G401.6 (cell line): ENCODE measurements around the gene MLF1.

Experiments used
- FAIRE-seq: peaks from 2 replicates; lab custom pipeline; 2012; peaks lifted over from hg19 to GRCh38; lab: Jason Lieb, UNC

MLF1 gene

DNA sequence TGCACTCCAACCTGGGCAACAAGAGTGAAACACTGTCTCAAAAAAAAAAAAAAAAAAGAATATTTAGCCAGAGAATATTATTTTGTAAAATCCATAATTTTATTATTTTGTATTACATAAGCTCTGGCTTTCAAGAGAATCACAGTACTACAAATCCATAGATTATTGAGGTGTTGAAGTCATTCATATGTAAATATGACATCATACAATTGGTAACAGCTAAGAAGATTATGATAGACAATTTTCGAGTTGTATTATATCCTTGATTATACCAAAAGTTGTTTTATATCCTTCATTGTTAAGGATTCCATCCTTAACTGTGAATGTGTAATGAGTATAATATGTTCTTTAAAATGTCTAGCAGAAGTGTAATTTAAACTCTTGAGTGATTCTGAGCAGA, 3.7 kb downstream of the MLF1 start:
- FAIRE-seq: no peak

DNA sequence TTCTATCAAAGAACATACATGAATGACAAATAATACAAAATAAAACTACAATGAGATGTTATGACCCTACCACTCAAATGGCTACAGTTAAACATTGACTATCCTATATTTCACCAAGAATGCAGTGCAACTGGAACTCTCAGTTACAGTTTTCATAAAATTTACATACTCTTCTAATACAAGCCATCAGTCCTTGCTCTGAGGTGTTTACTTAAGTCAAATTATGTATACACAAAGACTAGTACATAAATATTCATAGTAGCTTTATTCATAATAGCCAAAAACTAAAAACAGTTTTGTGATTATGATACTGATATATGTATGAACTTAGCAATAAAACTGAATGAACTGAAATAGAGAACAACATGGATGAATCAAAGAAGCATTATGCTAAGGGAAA, 19.2 kb downstream of the MLF1 start:
- FAIRE-seq: no peak

DNA sequence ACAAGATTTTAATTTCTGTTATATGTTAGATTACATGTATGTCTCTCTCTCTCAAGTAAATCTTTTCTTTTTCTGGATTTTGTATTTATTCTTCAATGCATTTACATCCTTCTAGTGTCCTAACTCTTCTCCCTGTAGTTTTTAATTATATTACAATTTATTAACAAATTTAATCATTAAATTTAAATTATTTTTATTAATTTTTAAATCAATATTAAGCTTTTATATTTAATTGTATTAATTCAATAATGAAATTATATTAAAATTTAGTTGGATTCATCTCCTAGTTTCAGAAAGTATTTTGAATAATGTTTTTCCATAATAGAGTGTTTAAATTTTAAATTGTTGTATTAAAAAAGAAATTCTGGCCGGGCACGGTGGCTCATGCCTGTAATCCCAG, 29.8 kb downstream of the MLF1 start:
- peak; percentile 93 for FAIRE-seq

DNA sequence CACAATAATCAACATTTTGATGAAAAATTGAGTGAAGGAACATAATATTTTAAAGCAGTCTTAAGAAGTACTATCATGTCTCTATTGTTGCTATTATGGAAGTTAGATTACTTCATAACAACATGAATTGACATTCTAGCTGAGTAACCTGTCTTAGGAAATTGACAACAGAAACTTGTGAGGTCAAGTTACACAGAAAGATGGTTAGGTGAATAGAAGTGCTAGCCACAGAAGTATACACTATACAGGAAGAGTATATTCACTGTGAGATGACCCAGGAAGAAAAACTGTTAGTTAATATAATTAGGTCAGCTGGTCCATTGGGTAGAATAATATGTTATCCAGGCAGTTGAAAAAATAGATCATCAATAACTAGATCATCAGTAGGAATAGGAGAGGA, 31.2 kb downstream of the MLF1 start:
- peak; percentile 33 for FAIRE-seq

DNA sequence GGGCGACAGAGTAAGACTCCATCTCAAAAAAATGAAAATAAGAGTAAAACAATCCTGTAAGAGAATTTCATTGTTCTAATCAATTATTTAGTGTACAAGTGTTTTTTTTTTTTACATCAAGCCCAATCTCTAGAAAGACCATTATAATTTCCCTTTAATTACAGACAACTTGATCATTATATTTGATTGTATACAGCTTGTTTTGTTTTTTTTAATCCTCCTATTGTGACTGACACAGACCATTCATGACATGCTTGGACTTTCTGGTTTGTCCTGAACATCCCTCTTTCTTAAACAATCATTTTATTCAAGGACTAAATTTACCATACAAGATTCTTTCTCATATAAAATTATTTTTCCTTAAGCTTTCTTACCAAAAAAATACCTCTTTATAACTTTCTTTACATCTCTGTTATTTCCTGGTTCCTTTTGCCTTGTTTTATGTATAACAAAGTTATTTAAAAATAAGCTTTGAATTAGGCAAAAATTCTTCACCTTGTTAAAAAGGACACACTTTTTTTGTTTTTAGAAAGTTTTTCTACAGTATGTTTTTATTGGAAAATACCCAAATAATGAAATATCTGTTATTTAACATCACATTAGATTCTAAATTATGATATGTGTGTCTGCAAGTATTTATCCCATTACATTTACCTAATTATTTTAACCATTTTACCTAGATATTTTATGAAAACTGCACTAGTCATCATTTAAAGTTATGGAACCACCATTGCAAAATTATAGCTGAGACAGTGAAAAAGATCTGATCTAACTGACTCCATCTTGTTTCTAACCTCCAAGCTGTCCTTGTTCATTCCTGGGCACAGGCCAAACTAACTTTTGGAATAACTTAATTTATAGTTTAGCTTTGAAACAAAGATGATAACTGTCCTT, 47.2 kb downstream of the MLF1 start:
- FAIRE-seq: no peak

DNA sequence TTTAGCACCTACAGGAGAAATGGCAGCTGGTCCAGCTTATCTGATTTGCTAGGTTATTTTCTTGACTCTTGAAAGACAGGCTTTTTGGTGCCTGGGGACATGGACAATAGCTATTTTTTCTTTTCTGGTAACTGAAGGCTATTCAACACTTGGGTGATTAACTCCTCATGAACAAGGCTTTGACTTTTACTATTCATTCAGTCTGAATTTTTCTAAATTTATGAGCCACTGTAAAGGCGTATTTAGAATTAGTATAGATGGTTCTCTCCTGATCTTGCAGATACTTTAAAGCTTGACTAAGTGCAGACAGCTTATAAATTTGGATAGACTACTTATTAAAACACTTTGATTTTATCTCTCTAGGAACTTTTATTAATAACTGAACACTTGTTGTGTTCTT, 54.9 kb downstream of the MLF1 start:
- no peak for FAIRE-seq

DNA sequence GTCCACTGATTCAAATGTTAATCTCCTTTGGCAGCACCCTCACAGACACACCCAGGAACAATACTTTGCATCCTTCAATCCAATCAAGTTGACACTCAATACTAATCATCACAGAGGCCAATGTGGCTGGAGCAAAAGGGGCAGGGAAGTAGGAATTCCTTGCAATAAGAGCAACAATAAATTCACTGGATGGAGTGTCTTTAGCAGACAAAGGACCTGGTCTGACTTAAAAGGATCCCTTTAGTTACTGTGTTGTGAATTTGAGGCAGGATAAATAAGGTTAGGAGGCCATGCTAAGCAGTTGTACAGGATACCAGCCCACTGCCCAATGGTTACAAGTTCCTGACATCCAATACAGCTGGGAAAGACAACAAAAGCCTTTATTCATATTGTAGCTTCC, 61.0 kb downstream of the MLF1 start:
- FAIRE-seq: no peak

DNA sequence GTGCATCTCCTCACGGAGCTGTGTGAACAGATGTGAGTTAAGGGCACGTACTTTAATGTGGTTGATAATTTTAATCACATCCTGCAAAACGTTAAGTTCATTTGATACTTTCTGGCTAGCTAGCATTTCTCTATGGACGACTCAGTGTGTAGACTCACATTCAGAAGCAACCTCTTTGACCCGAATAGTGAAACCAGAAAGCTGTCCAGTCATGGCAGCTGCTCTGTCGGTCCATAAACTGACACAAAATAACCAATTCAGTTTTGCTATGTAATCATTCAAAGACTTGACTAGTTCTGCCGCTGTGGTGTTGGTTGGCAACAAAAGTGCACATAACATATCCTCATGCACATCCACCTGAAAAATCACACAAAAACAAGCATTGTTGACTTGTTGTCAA, 69.7 kb downstream of the MLF1 start:
- no peak for FAIRE-seq

DNA sequence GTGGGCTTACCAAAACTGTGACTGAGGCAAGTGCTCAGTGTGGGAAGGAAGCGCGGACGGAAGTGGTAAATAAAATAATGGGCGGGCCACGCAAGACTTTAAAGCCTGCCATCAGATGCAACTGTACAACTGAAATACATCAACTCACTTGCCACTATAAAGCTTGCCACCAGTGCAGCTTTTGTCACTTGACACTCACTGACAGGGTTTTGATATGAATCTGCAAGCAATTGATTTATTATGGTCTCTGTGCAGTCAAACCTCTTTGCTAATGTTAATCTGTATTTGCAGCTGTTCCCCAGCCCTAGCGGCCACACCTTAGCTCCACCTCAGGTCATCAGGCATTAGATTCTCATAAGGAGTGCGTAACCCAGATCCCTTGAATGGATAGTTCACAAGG, 71.0 kb downstream of the MLF1 start:
- no peak for FAIRE-seq

DNA sequence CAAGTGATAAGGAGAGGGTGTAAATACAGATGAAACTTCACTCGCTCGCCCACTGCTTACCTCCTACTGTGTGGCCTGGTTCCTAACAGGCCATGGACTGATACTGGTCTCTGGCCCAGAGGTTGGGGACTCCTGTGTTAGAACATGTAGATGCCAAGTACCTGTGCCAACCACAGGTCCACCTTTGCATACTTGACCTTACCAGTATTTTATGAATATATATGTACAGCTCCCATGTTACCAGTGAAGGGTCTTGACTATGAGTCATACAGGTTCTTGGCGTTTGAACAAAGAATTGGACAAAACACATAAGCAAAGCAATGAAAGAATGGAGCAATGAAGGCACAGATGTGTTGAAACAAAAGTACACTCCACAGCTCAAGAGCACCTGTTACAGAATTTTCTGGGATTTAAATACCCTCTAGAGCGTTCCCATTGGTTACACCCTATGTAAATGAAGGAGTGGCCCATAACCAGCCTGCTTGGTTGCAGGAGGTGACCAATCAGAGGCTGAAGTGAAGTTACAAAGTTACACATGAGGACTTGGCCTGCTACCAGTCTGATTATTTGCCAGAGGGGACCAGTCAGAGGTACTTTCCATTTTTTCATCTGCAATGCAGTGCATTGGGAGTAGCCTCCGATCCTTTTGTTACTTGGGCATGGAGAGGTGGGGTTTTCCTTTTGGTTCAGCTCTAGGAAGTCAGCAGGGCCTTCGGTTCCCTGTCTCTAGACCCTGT, 71.6 kb downstream of the MLF1 start:
- FAIRE-seq: no peak

DNA sequence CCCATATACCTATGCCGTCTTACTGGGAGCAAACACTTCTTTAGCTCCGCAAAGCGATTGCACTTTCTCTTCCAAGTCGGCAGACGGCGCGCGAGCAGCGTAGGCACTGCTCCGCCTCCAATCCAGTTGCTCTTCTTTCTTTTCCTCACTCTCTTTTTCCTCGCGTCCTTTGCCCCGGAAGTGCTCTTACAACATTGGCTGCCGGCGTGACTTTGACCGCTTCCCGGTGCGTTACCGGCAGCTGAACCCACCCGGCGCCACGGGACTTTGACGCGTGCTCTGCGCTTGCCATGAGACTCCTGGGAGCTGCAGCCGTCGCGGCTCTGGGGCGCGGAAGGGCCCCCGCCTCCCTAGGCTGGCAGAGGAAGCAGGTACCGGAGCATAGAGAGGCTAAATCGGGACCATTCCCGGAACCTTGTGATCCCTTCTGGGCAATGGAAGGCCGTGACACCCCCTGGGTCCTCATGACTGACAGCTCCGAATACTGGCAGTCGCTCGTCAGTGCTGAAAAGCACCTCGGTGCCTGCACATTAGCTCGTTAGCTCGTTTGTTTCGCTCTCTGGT, 73.4 kb downstream of the MLF1 start, which contains the start of gene GFM1:
TSS of gene GFM1 (plus strand) at position 183 of the 564 bp plus-strand sequence. CDS start at position 291, 108 bp downstream.
- FAIRE-seq: peak; percentile 94

DNA sequence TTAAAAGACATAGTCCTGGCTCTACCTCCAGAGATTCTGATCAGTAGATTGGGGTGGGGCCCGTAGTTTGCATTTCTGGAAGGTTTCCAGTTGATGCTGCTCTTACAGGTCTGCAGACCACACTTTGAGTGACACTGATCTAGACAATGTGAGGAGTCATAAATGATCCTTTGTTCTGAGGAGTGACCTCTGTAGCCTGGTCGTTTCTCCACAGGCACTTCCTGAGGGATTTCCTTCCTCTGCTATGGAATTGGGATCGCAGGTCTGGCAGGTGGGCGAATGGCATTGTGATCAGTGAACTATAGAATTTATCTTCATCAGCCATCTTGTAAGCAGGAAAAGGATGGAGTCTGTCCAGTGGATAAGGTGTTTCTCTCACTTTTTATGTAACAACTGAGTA, 78.8 kb downstream of the MLF1 start:
- FAIRE-seq: no peak

DNA sequence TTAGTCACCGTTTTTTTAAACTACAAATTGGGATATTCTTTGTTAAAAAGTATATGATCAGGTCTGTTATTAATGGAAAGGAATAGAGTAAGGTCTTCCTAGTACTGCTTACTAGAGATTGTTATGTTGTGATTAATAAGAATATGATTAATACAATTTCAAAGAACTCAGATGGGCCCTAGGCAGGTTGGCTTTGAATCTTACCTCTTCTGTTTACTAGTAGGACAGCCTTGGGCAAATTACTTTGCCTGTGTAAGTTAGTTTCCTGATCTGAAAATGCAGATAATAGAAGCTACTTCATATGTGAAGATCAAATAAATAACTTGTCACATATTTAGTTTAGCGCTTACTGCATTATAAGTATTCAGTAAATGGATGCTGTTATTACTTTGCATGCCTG, 80.2 kb downstream of the MLF1 start:
- FAIRE-seq: no peak

DNA sequence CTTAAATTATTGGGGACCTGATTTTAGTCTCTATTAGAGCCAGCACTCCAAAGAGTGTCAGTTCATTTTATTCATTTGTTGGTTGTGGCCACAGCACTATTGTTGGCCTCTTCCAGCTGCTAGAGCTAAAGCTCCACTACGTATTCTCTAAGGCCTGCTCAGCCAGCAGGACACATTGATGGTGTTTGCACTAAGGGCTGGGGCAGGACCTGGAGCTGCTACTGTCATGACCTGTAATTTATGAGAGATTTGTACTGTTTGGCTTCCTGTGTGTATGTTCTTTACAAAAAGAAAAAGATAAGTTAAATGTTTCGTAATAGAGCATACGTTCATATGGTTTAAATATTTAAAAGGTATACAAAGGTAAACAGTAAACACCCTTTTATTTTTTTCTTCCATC, 81.5 kb downstream of the MLF1 start:
- FAIRE-seq: no peak
